GM12878 (cell line): ENCODE measurements around the gene PKD1L1.

Experiments
- CTCF ChIP-seq, 3 experiments: IDR thresholded peaks in 2 of 3; conservative IDR thresholded peaks in 1 of 3; 2 replicates each; pipeline ENCODE4 v1.5.1; 2011; ENCODE audit warnings: low read depth in 3 of 3, low read length in 3 of 3, mild to moderate bottlenecking in 3 of 3, control low read depth in 2 of 3, moderate library complexity in 2 of 3, inconsistent platforms in 1 of 3, mixed read lengths in 1 of 3; ENCODE audit not compliant: control insufficient read depth in 2 of 3, insufficient read depth in 1 of 3; ENCODE audit errors: extremely low read depth in 1 of 3
- EZH2 ChIP-seq: IDR thresholded peaks from 2 replicates; pipeline ENCODE4 v1.6.1; 2012; ENCODE audit warnings: low read depth, mild to moderate bottlenecking, control low read depth, inconsistent platforms, low read length, borderline replicate concordance; ENCODE audit not compliant: control insufficient read depth
- GABPA ChIP-seq: IDR thresholded peaks from 2 replicates; pipeline ENCODE4 v1.6.1; 2014; ENCODE audit warnings: antibody characterized with exemption, low read depth, mild to moderate bottlenecking, inconsistent platforms
- MEF2A ChIP-seq: IDR thresholded peaks from 2 replicates; pipeline ENCODE4 v1.6.1; 2011; ENCODE audit warnings: low read depth, mild to moderate bottlenecking, low read length, moderate library complexity; ENCODE audit not compliant: insufficient read depth
- NFIC ChIP-seq: IDR thresholded peaks from 2 replicates; pipeline ENCODE4 v1.6.1; 2012; ENCODE audit warnings: low read depth, mild to moderate bottlenecking, inconsistent platforms, low read length, moderate library complexity
- SUZ12 ChIP-seq: fragments of 200-600 bp; sonication (generic); IDR thresholded peaks from one replicate; pipeline ENCODE4 v1.6.1; 2018; ENCODE audit warnings: antibody characterized with exemption, mild to moderate bottlenecking; ENCODE audit not compliant: unreplicated experiment
- TBL1XR1 ChIP-seq: IDR thresholded peaks from 2 replicates; pipeline ENCODE4 v1.6.1; 2012; ENCODE audit warnings: low read depth, low read length, improper control_type of control experiment
- YBX1 ChIP-seq: fragments of 450-650 bp; IDR thresholded peaks from 2 replicates; pipeline ENCODE4 v1.6.1; 2016; ENCODE audit warnings: antibody characterized with exemption

- TF ChIP-seq SUZ12 (no peak), YBX1 (no peak), TBL1XR1 (no peak), EZH2 (no peak), MEF2A (no peak), NFIC (no peak), GABPA (no peak), CTCF (IDR thresholded peaks at IDR 0.05 in 2 of 3, conservative IDR thresholded peaks at IDR 0.05 in 1 of 3; ENCODE audit: control insufficient read depth in 2 of 3, extremely low read depth in 1 of 3, insufficient read depth in 1 of 3, low read depth in 3 of 3, low read length in 3 of 3) (no peak)
Observed at GRCh38 chr7:47967123-47967522, 18.9 kb upstream of the PKD1L1 start.
